ENCODE measurements around the gene GRIN1.
A peak's percentile ranks its signal among the peaks of the same experiment; 100 is the strongest.

Gene GRIN1

DNA sequence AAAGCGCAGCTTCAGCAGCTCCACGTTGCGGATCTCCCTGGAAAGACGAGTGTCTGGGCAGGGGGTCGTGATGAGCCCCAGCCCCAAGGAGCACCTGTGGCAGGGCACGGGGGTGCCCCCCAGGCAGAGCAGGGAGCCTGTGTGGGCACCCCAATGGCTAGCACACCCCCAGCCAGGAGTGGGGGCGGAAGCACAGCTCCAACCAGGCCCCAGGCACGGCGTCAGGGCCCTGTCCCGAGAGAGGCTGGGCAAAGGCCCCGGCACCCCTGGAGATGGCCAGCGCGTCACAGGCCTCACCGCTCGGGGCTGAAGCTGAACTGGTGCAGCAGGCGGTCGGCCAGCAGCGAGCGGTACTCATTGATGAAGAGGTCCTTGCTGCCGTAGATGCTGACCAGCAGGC is 41.5 kb downstream of the GRIN1 start:
- no peak for DNase-seq

DNA sequence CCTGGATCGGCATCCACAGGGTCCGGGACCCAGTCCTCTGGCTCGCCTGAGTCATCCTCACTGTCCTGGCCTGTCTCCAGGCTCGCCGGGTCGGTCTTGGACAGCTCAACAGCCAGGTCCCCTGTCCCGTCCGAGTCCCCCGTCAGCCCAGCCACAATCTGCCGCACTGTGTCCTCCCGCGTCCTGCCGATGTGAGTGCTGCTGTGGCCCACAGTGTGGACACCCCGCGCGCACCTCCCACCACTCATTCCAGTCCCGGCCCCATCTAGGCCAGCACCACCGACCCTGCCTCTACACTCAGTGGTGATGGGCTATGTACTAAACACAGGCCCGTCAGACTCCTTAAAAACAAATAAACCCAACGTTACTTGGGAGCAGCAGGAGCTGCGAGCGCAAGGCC is 42.7 kb downstream of the GRIN1 start:
- no peak for DNase-seq

DNA sequence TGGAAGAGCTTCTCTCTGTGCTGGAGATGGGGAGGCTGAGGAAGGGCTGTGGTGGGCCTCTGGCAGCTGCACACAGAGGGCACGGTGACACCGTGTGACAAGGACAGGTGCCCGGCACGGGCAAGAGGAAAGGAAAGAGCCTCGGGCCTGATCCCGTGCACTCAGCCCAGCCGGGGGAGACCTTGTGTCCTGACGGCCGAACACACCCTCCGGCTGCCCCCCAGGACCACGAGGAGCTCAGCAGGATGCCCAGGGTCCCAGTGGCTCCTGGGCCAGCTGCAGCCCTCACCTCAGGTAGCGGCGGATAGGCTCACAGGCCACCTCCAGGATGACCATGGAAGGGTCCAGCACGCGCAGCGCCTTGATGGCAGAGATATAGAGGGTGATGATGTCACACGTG is 43.9 kb downstream of the GRIN1 start:
- DNase-seq: no peak

DNA sequence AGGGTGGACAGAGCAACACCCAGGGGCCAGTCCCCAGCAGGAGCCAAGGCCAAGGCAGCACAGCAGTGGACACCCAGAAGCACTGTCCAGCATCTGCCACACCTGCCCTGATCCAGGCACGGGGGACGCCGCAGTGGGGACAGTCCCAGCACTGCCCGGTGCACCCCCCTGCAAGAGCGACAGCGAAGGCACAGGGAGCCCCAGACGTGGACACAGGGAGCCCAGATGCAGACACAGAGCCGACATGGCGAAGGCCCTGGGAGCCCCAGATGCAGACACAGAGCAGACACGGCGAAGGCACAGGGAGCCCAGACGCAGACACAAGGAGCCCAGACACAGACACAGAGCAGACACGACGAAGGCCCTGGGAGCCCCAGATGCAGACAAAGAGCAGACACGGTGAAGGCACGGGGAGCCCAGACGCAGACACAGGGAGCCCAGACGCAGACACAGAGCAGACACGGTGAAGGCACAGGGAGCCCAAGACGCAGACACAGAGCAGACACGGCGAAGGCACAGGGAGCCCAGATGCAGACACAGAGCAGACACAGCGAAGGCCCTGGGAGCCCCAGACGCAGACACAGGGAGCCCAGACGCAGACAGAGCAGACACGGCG is 45.1 kb downstream of the GRIN1 start:
- no peak for DNase-seq

DNA sequence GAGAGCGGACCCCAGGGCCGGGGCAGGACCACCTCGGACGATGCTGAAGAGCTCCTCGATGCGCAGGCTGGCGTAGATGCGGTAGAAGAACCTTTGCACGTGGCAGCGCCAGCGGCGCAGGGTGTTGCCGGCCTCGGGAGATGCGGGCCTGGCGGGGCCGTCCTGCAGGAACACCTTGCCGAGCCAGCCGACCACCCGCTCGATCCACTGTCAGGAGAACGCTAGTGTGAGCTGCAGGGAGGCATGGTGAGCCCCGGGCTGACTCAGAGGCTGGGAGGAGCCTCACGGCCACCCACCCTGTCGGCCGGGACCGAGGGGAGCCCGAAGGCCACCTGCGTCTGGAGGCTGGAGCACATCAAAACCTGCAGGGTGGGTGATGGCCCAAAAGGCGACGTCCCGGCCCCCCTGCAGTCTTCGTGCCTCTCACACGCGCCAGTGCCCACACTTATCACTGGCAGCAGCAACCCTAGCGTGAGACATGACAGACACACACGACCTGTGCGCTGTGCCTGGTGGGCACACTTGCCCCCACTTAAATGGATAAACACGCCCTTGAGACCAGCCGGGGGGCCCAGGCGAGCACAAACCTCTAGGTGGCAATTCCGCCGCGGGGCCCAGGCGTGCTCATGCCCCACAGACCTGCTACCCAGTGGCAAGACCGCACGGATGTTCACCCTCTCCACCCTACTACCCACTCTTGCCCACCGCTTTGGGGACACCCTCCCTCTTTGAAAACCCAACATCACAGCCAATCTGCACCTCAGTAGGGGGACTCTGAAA is 46.1 kb downstream of the GRIN1 start:
- no peak for DNase-seq

DNA sequence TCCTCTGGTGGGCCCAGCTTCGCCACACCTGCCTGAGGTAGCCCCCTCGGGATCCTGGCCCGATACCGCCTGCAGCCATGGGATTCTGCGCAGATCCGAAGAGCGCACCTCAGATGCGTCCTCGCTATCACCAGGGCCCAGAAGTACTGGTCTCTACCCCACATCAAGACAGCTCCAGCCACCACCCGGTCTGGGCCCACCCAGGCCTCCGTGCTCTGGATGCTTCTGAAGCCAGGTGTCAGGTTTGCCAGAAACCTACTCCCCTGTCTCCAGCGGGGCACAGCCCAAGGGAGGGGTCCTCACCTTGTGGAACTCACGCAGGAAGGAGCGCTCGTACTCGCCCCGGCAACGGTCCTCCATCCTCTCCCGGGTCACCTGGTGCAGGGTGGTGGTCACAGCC is 47.0 kb downstream of the GRIN1 start:
- no peak for DNase-seq

DNA sequence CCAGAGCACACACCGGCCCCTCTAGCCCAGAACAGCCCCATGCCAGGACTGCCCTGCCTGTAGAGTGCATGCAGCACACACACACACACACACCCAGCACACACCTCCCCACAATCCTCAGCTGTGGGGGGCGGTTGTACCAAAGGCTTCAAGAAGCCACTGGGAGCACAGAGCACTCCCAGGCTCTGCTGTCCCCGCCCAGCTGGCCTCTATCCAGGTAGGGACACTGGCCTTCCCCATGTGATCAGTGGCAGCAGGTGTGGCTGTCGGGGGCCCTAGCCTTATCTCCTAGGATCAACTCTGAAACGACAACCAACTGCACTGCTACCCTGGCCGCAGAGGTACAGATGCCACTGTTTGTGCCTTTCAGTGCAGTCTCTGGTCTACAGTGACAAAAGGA is 47.4 kb downstream of the GRIN1 start:
- no peak for DNase-seq

DNA sequence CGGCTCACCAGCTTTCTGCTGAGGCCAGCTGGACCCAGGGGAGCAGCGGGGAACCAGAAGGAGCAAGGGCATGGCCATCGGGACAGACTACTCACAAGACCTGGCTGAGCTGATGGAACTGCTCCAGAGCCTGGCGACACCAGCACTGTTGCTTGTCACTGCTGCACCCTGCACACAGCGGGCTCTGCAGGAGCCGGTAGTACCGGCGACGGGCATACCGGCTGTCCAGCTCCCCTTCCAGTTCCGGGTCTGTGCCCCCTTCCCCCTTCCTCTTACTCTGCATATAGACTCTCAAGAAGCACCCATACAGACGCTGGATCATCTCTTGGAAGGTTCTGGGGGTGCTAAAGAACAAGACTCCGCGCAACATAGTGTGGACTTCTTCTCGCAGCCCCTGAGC is 48.4 kb downstream of the GRIN1 start:
- DNase-seq: no peak

DNA sequence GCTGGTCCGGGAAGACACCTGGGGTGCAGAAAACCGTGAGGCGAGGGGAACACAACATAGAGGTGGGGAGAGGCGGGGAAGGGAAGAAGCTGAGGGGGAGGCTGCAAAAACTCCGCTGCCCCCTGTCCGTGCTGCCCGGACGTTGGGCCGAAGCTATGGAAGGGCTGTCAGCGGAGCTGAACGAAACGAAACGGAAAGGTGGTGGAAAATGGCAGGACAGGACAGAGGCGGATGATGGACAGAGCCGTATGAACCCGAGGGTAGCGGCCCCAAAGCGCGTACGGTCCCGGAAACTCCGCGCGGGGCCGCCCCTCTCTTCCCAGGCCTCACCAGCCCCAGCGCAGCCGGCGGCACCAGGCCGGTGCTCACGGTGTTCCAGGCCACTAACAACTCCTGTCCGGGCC is 49.1 kb downstream of the GRIN1 start:
- no peak for DNase-seq

DNA sequence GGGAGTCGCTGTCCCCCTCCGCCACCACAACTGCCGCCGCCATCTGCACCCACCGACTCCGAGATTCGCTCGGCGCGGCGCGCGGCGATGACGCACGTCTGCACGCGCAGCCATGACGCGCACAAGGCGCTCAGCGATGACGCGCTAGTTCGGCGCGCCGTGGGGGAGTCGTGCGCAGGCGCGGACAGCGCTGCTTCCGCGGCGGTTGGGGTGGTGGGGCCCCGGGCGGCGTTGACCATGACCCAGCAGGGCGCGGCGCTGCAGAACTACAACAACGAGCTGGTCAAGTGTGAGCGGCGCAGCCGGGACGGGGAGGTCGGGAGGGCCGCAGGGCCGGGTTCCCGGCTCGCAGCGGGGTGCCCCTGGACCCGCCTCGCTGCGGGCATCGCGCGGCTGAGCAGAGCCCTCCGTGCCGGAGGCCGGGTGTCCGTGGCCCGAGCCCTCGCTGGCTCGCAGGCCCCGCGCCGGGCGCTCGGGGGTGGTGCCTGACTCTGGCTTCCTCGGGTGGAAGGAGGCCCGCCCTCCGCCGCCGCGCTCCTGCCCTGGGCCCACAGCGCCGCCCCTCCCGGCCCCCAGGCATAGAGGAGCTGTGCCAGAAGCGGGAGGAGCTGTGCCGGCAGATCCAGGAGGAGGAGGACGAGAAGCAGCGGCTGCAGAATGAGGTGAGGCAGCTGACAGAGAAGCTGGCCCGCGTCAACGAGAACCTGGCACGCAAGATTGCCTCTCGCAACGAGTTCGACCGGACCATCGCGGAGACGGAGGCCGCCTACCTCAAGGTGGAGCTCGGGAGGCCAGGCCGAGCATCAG is 49.7 kb downstream of the GRIN1 start, which contains the start of the genes ANAPC2 and SSNA1:
Gene ANAPC2 (minus strand): TSS at position 71 of the 807 bp plus-strand sequence. CDS start 28 bp downstream, at position 43.
Gene SSNA1 (plus strand): TSS at position 187 of the 807 bp plus-strand sequence. CDS start 51 bp downstream, at position 238.
- peak; percentile 30 for DNase-seq

DNA sequence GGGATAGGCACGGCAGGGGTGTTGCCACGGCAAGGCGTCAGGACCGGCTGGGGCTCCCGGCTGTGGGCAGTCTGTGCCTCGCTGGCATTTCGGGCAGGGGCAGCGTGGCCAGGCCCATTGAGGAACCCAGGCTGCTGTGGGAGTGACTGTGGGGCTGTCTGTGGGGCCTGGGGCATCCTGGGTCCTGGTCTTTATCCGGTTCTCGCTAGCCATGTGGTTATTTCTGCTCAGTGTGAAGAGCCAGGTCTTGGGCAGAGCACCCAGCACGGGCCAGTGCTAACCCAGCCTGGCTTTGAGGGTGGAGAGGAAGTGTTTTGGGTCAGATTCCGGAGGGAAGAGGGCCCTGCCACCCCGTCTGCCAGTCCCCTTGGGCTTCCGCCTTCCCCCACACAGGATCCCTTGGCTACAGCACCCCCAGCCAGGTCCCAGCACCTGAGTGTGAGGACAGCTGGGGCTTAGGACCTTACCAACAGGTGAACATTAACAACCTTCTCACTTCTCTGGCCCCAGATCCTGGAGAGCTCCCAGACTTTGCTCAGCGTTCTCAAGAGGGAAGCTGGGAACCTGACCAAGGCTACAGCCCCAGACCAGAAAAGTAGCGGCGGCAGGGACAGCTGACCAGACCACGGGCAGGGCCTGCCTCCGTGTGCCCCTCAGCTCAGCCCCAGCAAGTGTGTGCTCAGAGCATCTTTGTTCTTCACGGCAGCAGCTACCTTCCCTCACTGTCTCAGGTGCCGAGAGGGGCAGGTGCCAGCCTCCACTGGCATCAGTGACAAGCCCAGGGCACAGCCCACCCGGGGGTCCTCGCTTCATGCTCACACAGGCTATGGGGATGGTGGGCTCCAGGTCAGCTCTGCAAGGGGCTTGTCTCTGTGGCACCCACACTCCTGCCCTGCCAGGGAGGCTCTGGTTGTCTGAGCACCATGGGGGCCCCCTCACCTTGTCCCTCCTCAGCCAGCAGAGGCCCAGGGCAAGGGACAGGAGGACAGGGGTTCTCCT is 50.6 kb downstream of the GRIN1 start:
- DNase-seq: no peak

DNA sequence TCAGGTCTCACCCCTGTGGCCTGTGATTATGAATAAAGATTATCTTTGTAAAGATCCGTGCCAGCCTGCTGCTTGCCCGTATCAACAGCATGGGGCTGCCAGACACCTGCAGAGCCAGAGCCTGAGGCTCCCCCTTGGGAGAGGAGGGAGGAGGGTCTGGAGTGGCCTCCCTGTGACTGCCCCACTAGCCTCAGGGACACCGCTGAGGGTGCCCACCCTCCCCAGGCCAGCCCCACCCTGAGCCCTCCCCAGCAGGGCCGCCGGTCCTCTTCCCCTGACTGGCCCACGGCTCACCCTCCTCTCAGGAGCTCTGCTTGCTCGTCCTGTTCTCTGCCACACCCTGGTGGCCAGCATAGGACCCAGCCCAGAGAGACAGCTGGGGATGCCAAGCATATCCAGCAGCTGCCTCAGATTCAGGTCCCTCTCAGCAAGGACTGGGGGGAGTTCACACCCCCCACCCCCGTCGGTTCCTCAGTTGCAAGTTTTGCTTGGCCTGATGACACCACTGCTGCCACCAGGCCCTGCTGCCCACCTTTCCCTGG is 51.4 kb downstream of the GRIN1 start:
- DNase-seq: no peak

DNA sequence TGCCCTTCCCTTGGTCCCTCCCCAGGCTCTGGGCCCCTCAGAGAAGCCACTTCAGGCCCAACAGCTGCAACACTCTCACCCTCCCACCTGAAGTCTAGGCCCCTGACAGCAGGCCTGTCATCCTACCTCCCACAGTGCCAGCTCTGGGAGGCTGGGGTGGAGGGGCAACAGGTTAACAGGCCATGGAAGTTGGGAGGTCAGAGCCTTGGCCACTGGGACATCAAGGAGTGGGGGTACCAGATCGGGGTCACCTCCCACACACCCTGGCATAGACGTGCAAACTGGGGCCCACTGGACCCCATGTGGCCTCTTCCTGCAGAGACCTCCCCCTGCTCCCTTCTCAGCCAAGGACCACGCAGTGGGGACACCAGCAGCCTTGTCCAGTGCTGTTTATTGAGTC is 52.3 kb downstream of the GRIN1 start:
- no peak for DNase-seq

DNA sequence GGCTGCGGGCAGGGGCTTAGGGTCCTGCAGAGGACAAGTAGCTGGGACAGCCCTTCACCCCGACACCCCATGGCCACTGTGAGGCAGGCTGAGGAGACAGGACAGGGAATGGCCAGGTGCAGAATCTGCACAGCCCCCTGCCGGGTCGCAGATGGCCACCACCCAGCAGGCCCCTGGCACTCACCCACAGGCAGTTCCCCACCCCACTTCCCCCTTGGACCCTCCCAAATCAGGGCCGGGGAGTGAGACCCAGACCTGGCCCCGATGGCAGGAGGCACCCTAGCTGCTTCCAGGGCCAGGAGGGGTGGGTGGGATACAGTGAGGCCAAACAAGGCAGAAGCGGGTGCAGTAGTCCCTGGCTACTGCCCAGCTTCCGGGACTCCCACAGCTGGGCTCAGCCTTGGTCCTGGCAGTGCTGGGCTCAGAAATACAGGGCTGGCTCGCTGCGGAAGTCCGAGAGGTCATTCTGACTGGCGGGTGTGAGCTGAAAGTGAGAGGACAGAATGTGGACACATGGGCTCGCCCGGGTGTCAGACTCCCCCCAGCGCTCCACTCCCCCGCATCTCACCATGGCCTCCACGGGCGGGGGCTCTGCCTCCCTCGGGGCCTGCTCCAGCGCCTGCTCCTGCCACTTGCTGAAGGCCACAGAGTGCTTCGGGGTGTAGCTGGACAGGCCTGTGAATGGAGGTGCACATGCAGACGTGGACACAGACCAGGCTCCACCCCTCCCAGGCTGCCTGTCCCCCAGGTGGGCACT is 52.9 kb downstream of the GRIN1 start:
- no peak for DNase-seq

DNA sequence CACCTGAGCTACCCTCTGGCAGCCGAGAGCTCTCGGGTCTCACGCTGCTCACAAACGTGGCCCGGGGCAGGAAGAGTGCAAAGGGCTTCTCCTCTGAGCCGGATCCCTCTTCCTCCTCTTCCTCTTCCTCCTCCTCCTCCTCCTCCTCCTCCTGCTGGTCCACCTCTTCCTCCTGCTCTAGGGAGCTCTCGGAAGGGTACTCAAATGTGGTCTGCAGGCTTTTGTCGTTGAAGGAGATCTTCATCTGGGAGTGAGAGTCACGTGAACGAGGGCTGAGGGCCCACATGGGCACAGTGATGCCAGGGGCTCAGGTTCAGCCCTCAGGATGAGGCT is 53.5 kb downstream of the GRIN1 start:
- DNase-seq: no peak

DNA sequence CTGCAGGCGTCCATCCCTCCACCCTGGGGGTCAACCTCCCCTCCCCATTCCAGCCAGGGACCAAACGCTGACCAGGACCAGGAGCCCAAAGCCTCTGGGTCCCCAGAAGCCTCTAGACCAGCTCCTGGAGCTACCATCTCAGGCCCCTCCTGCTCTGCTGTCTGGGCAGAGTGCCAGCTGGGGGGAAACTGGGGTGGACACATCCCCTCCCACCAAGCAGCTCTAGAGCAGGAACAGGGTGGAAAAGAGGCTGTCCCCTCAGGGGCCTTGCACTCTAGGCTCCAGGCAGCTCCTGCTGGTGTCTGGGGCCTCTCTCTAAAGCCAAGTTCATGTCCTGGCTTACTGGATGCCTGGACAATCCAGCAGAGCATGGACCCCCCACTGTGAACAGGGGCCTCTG is 53.9 kb downstream of the GRIN1 start:
- no peak for DNase-seq

DNA sequence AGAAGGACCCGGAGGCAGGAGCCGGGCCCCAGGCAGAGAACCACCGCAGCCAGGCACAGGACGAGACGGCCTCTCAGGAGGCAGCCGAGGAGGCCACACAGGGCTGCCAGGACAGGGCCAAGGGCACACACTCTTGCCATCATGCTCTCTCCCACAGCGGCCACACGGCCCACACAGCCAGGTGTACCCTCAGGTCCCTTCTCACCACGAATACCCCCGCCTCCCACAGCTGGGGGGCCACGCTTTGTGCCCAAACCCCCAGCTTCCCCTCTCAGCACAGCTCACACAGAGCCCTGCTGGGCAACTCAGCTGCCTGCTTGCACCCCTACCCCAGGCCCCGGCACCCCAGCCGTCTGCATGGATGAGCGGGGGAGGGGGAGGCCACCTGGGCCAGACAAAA is 54.8 kb downstream of the GRIN1 start:
- no peak for DNase-seq

DNA sequence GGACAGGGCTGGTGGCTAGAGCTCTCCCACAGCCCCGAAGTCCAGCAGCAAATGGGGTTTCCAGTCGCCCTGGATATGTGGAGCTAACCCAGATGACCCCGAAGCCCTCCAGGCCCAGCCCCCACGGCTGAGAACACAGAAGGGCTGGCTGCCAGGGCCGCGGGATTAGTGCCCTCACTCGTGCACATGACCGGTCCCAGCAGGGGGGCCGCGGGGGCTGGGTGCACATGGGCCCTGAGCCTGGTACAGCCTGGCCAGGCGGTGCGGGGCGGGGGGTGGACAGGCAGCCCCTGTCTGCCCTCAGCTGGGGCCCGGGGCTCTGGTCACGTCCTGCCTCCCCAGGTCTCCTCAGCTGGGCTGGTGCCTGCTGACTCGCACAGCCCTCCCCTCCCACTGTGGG is 55.4 kb downstream of the GRIN1 start:
- DNase-seq: no peak

DNA sequence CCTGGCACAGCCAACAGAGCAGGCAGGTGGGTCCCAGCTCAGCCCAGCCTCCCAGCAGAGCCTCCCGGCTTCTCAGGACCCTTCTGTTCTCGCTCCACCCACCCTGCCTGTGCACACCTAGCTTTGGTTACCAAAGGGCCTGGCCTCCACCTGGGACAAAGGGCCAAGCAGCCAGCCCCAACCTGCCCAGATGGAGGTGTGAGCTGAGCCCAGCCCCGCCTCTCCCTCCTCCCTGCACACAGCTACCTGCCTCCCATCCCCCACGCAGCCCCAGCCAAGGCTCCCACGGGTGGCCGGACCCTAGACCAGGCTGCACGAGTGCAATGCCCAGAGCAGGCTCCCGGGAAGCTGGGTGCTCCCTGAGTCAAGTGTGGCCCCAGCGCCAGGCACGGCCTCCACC is 56.0 kb downstream of the GRIN1 start:
- no peak for DNase-seq

DNA sequence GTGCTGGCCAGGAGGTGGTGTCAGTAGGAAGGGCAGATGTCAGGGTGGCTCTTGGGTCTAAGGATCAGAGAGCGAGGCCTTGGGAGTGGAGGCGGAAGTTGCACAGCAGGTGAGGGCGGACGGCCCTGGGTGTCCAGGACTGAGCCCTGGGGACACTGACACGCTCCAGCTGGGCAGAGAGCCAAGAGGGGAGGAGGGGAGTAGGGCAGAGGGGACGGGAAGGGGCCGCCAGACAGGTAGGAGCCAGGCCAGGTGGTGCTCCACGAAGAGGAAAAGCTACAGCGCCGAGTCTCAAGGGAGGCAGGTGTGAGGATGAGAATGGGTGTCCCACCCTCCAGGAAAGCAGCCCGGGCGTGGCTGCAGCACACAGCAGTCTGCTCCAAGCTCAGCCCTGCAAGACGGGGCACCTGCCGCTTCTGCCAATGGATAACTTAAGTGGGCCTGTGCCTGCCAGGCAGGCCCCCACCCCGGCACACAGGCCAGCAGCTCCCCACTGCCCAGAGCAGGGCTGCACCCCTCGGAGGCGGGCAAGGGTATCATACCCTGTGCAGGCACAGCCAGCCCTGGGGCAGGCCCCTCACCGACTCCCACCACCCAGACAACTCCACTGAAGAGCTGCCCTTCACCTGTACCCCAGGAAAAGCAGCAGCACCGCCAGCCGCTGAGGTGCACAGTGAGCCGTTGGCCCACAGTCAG is 56.7 kb downstream of the GRIN1 start:
- no peak for DNase-seq
